Right lobe of liver (tissue), 6 donors: ENCODE data around the gene PFKFB3. TPM values are rescaled to one million over a fixed set of nuclear protein-coding genes. Genes with fewer than 3 reads are reported as not detected.
"Not testable (repeated sequence)": the region's sequence is repeated elsewhere in the genome, so short reads cannot be mapped to it uniquely, and the experiment has no call there.

Experiments used
- ATAC-seq, 4 donors: fragments of 200-7000 bp; cut with Tn5 transposase; one replicate each; pipeline ENCODE4 v1.9.1; 2020; ENCODE audit warnings: mild to moderate bottlenecking in 4 of 4, moderate library complexity in 4 of 4
- DNase-seq, 3 donors: peaks; one replicate each; pipeline ENCODE4 v3.0.0-alpha.2; 2020
- H3K27ac ChIP-seq, 3 donors: fragments of 200-600 bp; one replicate each; pipeline ENCODE4 v1.8.0; 2022
- H3K27me3 ChIP-seq, 2 donors: fragments of 200-600 bp; one replicate each; pipeline ENCODE4 v1.8.0; 2022
- H3K36me3 ChIP-seq, 4 donors: fragments of 200-600 bp; sonication (generic) in 1 of 4; one replicate each; pipeline versions ENCODE4 v1.5.1 to v1.8.0; 2017 to 2022; ENCODE audit warnings: control low read depth in 1 of 4
- H3K4me1 ChIP-seq, 4 donors: fragments of 200-600 bp; sonication (generic) in 1 of 4; one replicate each; pipeline versions ENCODE4 v1.5.1 to v1.8.0; 2017 to 2022; ENCODE audit warnings: control low read depth in 1 of 4
- H3K4me3 ChIP-seq, 3 donors: fragments of 200-600 bp; one replicate each; pipeline ENCODE4 v1.8.0; 2022
- H3K9me3 ChIP-seq, 4 donors: fragments of 200-600 bp; sonication (generic) in 1 of 4; one replicate each; pipeline versions ENCODE4 v1.5.1 to v1.8.0; 2017 to 2022; ENCODE audit warnings: control low read depth in 1 of 4
- POLR2A ChIP-seq: fragments of 450-650 bp; IDR thresholded peaks from one replicate; pipeline ENCODE4 v1.6.1; 2017; ENCODE audit warnings: antibody characterized with exemption, mild to moderate bottlenecking
- WGBS: methylation state at CpG from one replicate; pipeline ENCODE4 v1.1.6; 2018; ENCODE audit warnings: low coverage, low lambda C conversion rate; ENCODE audit not compliant: insufficient coverage; ENCODE audit errors: missing lambda C conversion rate; 5-methylcytosine and 5-hydroxymethylcytosine counted together
- intact Hi-C, 2 donors: fragments of 100-400 bp; cut with DNase I; formaldehyde crosslinking; loops; one replicate each; pipeline versions ENCODE4 v1.11.2 to v1.14.1; 2022
- total RNA-seq, 6 experiments: library from RNA; depleted of rRNA in 2 of 6; stranded (reverse); fragments of >200 nt in 2 of 6; fragmentation: NEBNext Ultra II Directional in 3 of 6; extraction: Animal tissue kit (Norgen Biotek cat#: 25700) in 3 of 6; gene quantifications; one replicate each; pipeline versions ENCODE4 v1.1.0 to v1.2.4, GENCODE V29; 2016 to 2023
- TF ChIP-seq, protein P1 (sequence below), 4 donors: fragments of 200-600 bp in 3 of 4; fragments of 450-650 bp in 1 of 4; IDR thresholded peaks; one replicate each; pipeline versions ENCODE4 v1.5.1 to v1.8.0; 2016 to 2022; ENCODE audit warnings: antibody characterized with exemption in 4 of 4, mild to moderate bottlenecking in 2 of 4
- donor health status: DM: no; HTN: yes; CAD: no.
- donor health status: DM: no; HTN: no; CAD: no.
- donor health status: DM: no; HTN: no; CAD: no.
- donor health status: DM: no; HTN: yes; CAD: no.
- donor health status: DM: no; HTN: yes; CAD: no.

The PFKFB3 gene
- total RNA-seq, 6 experiments from 2014 or later: 6.8 to 57.8 (median 20.8) TPM

DNA sequence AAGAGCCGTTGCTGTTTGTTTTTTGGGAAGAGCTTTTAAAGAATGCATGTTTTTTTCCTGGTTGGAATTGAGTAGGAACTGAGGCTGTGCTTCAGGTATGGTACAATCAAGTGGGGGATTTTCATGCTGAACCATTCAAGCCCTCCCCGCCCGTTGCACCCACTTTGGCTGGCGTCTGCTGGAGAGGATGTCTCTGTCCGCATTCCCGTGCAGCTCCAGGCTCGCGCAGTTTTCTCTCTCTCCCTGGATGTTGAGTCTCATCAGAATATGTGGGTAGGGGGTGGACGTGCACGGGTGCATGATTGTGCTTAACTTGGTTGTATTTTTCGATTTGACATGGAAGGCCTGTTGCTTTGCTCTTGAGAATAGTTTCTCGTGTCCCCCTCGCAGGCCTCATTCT is 31.6 kb downstream of the PFKFB3 start:
- TF ChIP-seq, protein P1, sequence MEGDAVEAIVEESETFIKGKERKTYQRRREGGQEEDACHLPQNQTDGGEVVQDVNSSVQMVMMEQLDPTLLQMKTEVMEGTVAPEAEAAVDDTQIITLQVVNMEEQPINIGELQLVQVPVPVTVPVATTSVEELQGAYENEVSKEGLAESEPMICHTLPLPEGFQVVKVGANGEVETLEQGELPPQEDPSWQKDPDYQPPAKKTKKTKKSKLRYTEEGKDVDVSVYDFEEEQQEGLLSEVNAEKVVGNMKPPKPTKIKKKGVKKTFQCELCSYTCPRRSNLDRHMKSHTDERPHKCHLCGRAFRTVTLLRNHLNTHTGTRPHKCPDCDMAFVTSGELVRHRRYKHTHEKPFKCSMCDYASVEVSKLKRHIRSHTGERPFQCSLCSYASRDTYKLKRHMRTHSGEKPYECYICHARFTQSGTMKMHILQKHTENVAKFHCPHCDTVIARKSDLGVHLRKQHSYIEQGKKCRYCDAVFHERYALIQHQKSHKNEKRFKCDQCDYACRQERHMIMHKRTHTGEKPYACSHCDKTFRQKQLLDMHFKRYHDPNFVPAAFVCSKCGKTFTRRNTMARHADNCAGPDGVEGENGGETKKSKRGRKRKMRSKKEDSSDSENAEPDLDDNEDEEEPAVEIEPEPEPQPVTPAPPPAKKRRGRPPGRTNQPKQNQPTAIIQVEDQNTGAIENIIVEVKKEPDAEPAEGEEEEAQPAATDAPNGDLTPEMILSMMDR (IDR thresholded peaks at IDR 0.05): no peak
- no peak for TF ChIP-seq POLR2A
- no peak overlapping the region for H3K4me3 ChIP-seq
- intact Hi-C loops: no loop called here
- 89% methylated on average over 11 of the region's 13 CpGs for WGBS
- H3K27me3 ChIP-seq: no peaks in the 10 kb centered on the region
- no peaks in the 10 kb centered on the region for H3K4me1 ChIP-seq
- peaks cover 0 to 24% (median 2%) of the 10 kb centered on the region in 4 donors for H3K36me3 ChIP-seq
- no peak overlapping the region for H3K27ac ChIP-seq
- DNase-seq (no peak), ATAC-seq (no peak)
- H3K9me3 ChIP-seq: no peaks in the 10 kb centered on the region

DNA sequence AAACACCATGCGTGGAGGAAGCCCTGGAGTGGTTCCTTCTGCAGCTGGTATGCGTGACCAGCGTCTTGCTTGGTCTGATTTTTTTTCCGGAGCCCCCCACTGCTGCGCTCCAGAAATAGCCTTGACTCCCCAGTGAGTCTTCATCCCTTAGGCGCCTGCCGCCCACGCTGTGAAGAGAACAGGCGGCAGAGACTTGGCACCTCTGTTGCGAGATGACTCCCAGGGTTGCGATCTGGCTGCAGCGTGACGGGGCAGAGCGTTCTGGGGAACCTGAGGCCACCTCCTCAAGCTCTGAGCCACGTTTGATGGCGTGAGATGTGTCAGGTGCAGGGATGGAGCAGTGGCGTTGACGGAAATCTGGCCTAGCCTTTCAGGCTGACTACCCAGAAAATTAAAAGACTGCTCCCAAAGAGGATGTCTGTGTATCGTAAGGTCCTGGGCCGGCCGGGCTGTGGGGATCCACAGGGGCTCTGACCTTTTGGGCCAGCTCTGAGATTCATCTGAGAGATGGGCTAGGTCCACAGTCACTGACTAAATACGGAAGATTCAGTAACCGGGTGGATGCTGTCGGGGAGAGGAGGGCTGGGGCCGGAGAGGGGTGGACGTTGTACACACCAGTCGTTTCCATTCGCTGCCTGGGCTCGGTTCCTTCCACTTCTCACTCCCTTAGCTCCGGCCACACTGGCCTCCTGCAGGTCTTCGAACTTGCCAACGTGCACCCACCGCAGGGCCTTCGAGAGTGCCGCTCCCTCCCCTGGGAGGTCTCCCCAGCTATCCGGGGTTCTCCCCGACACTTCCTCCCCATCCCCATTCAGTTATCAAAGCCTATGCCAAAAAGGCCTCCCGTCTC is 33.8 kb downstream of the PFKFB3 start:
- DNase-seq (no peak), ATAC-seq (no peak)
- no peaks in the 10 kb centered on the region for H3K4me1 ChIP-seq
- no peak overlapping the region for H3K27ac ChIP-seq
- TF ChIP-seq, protein P1 (IDR thresholded peaks at IDR 0.05): no peak
- TF ChIP-seq POLR2A: no peak
- intact Hi-C loops: no loop called here
- peaks cover 0 to 21% (median 2%) of the 10 kb centered on the region in 4 donors for H3K36me3 ChIP-seq
- WGBS: 87% methylated on average over 7 of the region's 38 CpGs
- H3K27me3 ChIP-seq: no peaks in the 10 kb centered on the region
- H3K9me3 ChIP-seq: no peaks in the 10 kb centered on the region
- no peak overlapping the region for H3K4me3 ChIP-seq

DNA sequence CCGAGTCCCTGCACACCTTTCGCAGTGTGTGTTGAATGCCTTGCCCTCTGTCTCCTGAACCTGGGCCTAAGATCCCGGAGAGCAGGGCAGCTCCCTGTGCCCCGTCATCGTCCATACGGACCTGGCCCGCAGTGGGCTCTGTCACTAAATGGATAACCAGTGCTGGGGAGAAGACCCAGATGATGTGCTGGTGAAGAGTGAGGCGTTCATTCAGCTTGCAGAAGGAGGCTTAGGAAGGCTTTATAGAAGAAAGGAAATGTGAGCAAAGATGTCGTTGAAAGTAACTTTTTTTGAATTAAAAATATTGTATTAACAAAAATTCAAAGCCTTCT is 34.4 kb downstream of the PFKFB3 start:
- no peak overlapping the region for H3K27ac ChIP-seq
- TF ChIP-seq POLR2A: no peak
- TF ChIP-seq, protein P1 (IDR thresholded peaks at IDR 0.05): no peak
- DNase-seq (no peak), ATAC-seq (no peak)
- intact Hi-C loops: no loop called here
- H3K4me1 ChIP-seq: no peaks in the 10 kb centered on the region
- no peak overlapping the region for H3K4me3 ChIP-seq
- WGBS: 82% methylated on average over 7 of the region's 9 CpGs
- H3K36me3 ChIP-seq: peaks cover 0 to 20% (median 2%) of the 10 kb centered on the region in 4 donors
- H3K9me3 ChIP-seq: no peaks in the 10 kb centered on the region
- no peaks in the 10 kb centered on the region for H3K27me3 ChIP-seq

DNA sequence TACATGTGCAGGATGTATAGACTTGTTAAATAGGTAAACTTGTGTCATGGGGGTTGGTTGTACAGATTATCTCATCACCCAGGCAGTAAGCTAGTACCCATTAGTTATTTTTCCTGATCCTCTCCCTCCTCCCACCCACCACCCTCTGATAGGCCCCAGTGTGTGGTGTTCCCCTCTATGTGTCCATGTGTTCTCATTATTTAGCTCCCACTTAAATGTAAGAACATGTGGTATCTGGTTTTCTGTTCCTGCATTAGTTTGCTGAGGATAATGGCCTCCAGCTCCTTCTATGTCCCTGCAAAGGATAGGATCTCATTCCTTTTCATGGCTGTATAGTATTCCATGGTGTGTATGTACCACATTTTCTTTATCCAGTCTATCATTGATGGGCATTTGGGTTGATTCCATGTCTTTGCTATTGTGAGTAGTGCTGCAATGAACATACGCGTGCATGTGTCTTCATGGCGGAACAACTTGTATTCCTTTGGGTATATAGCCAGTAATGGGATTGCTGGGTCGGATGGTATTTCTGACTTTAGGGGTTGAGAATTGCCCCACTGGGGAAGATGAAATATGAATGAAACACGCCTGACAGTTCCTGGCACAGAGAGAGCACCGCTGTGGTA is 36.0 kb downstream of the PFKFB3 start:
- H3K27me3 ChIP-seq, H3K4me3 ChIP-seq, H3K9me3 ChIP-seq, H3K27ac ChIP-seq, H3K36me3 ChIP-seq, H3K4me1 ChIP-seq, ATAC-seq, intact Hi-C loops, DNase-seq: not testable (repeated sequence)
- WGBS: 91% methylated on average over 6 of the region's 6 CpGs
